NK-92 (cell line): Measurements from ENCODE around the gene LCE7A.

Source experiments
- DNase-seq: peaks from one replicate; lab custom pipeline; 2025; ENCODE audit not compliant: unreplicated experiment; lab: John Stamatoyannopoulos, UW

The LCE7A gene

GRCh38 chr1:152879559-152880198, 19.9 kb downstream of the LCE7A start:
- no peak for DNase-seq

GRCh38 chr1:152880316-152880715, 20.5 kb downstream of the LCE7A start:
- DNase-seq, result no peak

- DNase-seq, result no peak
Observed at GRCh38 chr1:152880907-152881306, 21.1 kb downstream of the LCE7A start.

GRCh38 chr1:152884085-152884484, 24.3 kb downstream of the LCE7A start:
- DNase-seq, result no peak

- no peak for DNase-seq
Observed at GRCh38 chr1:152884506-152884905, 24.7 kb downstream of the LCE7A start.

GRCh38 chr1:152884966-152885624, 25.3 kb downstream of the LCE7A start:
- DNase-seq, result no peak

- DNase-seq, result no peak
Observed at GRCh38 chr1:152886085-152886484, 26.3 kb downstream of the LCE7A start.

- no peak for DNase-seq
Observed at GRCh38 chr1:152886758-152887409, 27.1 kb downstream of the LCE7A start.

- DNase-seq, result no peak
Observed at GRCh38 chr1:152888126-152888525, 28.3 kb downstream of the LCE7A start.

GRCh38 chr1:152899027-152899426, 39.2 kb downstream of the LCE7A start:
- no peak for DNase-seq

- DNase-seq, result no peak
Observed at GRCh38 chr1:152899883-152900282, 40.1 kb downstream of the LCE7A start.

GRCh38 chr1:152901631-152902030, 41.8 kb downstream of the LCE7A start:
- no peak for DNase-seq

GRCh38 chr1:152902636-152903035, 42.8 kb downstream of the LCE7A start:
- no peak for DNase-seq

- no peak for DNase-seq
Observed at GRCh38 chr1:152904688-152905440, 45.1 kb downstream of the LCE7A start.

GRCh38 chr1:152906023-152906565, 46.3 kb downstream of the LCE7A start:
- DNase-seq, result no peak

GRCh38 chr1:152907686-152908601, 48.1 kb downstream of the LCE7A start, which contains the start of gene IVL:
Gene IVL, plus strand, starts transcription at chr1:152908546. Its CDS starts 1,252 bp downstream, at chr1:152909798.
- no peak for DNase-seq

- no peak for DNase-seq
Observed at GRCh38 chr1:152909206-152909605, 49.4 kb downstream of the LCE7A start.
